COR-L47 (cell line): ENCODE measurements around the gene RFC5.
"Not testable (repeated sequence)": the region's sequence is repeated elsewhere in the genome, so short reads cannot be mapped to it uniquely, and the experiment has no call there.

Experiments used
- DNase-seq: peaks from one replicate; lab custom pipeline; 2025; lab: John Stamatoyannopoulos, UW

RFC5 gene

DNA sequence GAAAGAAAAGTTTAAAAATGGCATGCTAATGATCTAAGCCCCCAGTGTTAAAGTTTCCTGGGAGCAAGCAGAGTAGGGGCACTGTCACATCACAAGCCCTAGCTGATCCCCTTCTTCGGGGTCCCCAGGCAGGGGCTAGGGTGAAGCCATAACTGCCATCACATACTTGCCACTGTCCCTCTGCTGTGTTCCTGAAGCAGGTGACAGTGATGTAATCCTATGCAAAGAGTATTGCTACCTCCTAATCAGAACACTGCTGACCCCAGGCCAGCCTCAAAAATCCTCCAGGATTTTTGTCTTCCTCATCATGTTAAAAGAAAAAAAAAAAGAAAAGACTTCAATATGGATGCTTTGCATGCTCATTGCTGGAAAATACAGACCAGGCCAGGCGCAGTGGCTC is 1.2 kb upstream of the RFC5 start:
- DNase-seq: no peak

DNA sequence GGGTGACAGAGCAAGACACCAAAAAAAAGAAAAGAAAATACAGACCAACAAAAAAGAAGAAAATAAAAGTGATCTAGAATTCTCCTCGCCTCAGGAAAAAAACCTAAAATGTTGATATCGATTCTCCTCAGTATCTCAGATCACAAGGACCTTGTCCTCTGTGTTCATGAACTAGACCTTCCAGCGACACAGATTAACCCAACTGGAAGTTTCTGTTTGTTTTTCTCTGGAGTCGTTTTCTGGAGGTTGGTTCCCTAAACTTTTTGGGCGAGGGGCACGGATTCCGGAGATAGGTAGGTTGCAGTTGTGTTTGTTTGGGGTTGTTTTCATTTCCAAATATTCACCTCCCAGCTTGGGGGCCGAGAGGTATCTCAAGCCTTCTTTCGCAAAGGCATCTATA is 559 bp upstream of the RFC5 start:
- DNase-seq: no peak

DNA sequence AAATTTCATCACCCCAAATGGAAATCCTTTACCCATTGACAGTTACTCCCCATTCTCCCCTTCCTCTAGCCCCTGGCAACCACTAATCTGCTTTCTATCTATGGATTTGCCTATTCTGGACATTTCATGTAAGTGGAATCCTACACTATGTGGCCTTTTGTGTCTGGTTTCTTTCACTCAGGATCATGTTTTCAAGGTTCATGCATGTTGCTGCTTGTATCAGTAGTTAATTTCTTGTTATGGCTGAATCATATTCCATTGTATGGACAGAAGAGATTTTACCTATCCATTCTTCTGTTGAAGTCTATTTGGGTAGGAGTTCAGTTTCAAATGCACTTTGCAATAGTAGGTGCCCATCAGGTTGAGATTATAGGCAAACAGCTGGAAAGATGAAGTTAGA is 1.4 kb downstream of the RFC5 start:
- DNase-seq: no peak

DNA sequence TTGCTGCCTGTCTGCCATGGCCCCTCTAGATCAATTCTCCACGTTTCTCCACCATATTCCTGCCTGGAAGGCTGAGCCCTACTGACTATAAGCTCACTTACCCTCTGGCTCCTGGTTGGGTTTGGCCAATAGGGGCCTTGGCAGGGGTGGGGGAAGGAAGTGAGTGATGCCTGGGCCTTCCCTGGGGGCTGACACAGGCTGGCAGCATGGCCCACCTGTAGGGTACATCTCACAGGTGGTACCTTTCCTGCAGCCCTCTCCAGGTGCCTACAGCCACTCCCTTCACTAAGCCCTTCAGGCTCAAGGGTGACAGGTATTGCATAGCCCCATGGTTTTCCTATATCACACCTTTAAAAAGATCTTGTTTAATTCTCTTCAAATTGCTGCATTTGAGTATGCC is 3.5 kb downstream of the RFC5 start:
- DNase-seq: no peak

DNA sequence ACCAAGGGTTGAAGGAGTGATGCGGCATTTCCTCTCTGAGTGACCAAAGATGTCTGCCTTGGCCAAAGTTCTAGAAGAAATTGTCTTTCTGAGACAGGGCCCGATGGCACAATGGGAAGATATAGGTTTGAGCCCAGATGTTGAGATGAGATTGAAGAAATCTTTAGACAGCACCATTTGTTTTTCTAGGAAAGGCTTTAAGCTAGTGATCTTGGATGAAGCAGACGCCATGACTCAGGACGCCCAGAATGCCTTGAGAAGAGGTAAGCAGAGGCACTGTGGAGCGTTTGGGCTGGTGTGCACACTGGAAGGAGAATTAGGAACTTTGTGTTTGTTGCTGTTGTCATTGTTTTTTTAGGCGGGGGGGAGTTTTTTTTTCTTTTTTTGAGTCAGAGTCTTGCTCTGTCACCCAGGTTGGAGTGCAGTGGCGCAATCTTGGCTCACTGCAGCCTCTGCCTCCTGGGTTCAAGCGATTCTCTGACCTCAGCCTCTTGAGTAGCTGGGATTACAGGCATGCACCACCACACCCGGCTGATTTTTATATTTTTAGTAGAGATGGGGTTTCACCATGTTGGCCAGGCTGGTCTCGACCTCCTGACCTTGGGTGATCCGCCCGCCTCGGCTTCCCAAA is 5.7 kb downstream of the RFC5 start:
- DNase-seq: not testable (repeated sequence)

DNA sequence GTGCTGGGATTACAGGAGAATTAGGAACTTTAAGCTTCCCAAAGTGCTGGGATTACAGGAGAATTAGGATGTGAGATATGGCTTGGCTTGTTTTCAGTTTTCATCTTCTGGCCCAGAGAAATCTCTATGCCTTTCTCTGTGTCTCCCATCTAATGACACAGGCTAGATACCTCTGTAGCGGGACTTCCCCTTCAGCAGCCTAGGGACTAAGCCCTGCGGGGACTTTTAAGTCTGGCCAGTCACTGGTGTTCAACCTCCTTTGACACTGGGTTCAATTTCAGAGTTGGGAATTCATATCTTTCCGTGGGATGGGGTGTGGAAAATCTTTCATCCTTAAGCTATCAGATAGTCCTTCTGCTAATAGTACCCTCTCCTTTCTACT is 6.2 kb downstream of the RFC5 start:
- DNase-seq: no peak

DNA sequence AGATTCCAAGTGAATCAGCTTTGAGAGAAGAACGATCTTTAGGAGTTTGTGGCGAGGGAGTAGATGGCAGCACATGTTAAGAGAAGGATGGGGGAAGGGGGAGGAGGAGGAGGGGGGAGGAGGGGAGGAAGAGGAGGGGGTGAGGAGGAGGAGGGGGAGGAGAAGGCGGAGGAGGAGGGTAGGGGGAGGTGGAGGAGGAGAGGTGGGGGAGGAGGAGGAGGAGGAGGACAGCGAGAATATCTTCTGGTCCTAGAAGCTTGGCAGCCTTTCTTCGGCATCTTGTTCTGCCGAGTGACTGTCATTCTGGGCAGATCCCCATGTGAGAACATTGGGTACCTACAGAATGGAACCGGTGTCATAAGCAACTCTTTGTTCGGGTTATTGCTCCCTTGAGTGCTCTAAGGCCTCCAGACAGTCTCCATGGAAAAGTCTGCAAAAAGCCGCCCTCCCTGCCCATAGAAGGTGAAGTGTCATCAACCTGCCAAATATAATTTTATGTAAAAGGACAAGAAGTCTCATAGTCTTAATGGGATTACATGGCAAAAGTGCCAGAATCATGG is 6.9 kb downstream of the RFC5 start:
- DNase-seq: no peak

DNA sequence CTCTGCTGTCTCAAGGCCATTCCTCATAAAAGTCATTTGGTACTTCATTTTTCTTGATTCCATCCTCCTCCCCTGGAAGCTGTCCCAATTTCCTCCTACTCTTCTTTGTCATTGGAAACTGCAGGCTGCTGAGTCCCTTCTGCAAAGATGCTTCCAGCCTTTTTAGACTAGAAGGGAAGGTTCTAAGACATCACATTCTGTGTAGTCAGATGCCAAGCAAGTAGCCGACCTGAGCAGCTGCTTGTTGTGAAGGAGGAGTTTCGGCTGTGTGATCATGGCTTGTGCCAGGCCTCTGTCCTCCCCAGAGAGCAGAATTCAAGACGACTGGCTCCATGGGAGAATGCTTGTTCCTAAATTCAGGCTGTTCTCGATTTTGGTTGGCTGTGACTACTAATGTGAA is 8.7 kb downstream of the RFC5 start:
- DNase-seq: no peak

DNA sequence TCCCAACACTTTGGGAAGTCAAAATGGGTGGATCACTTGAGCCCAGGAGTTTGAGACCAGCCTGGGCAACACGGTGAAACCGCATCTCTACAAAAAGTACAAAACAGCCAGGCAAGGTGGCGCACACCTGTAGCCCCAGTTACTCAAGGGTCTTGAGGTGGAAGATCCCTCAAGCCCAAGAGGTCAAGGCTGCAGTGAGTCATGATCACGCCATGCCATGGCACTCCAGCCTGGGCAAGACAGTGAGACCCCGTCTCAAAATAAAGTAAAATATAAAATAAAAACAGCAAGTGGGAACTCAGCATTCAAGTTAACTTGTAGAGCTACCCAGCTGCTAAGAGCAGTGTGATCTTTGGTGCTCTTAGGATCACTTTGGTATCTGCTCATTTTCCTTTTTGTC is 12.7 kb downstream of the RFC5 start:
- DNase-seq: no peak

DNA sequence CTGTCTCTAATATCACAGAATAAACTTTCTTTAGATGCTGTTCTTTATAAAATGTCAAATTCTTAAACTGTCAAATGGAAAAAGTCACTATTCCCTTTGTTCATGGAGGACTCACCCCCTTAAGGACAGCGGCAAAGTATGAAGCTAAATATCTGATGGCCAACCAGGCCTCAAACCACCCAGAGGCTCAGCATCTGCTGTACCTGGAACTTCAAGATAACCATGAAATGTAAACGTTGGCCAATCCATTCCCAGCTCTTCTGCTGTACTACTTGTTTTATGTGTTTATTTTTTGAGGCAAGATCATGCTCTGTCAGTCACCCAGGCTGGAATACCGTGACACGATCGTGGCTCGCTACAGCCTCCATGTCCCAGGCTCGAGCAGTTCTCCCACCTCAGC is 15.7 kb downstream of the RFC5 start:
- DNase-seq: no peak

DNA sequence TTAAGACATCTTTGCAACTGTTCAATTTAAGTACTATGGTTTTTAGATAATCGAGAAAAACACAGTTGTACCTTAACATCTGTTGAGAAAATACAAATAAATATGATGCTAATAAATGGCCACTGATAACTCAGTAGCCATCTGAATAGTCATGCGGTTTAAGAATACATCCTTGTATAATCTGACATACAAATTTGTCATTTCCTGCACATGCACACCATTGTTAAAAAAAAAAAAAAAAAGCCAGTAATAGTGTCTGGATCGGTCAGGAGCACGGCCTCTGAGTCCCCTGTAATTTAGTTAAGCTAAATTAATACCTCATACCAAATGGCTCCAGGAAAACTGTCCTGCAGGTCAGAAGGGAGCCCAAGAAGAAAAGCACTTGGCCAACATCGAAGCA is 16.8 kb downstream of the RFC5 start:
- DNase-seq: no peak

DNA sequence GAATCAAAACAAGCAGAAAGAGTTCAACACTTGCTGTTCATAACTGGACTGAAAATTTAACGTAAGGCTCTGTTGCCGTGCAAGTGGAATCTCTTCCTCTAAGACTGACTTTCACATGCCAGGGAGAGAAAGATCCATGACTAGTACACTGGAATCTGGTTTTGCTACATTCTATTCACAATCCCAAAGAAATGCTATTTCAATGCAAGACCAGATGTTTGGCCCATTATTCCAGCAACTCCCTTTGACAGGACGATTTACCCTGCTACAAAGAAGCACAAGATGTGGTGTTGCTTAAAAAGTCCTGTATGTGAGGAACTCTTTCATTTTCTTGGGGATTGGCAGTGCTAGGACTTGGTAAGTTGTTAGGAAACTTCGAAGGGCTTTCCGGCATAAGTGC is 17.4 kb downstream of the RFC5 start:
- DNase-seq: no peak

DNA sequence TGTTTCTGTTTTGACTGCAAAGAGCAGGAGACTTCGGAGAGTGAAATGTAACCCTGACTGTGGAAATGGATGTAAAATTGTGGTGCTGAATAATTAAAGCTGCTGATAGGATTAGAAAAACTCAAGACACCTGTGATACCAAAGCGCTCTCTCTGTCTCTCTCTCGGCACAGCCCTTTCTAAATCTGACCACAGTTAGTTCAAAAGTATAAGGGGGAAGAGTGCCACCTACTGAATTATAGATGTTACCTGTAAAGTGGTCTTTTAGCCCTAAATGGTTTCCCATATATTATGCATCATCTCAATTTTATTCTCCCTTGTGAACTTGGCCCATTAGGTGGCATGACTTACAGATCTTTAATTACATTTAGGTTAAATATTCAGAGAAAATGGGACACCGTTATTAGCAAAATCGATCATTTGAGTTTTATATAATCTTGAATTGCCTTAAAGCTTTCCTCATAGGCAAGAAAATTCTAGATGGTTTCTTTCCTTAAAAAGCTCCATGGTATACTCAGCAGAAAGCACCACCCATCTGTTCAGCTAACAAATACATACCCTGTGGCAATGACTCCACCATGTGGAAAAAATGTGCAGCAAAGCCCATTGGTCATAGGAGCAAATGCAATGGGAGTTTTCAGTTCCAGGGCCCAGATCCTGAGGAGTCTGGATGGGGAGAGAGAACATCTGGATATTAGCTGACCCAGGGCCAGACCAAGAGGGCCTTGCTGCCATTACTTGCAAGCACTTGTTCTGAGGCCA is 18.1 kb downstream of the RFC5 start:
- DNase-seq: peak; percentile 26

DNA sequence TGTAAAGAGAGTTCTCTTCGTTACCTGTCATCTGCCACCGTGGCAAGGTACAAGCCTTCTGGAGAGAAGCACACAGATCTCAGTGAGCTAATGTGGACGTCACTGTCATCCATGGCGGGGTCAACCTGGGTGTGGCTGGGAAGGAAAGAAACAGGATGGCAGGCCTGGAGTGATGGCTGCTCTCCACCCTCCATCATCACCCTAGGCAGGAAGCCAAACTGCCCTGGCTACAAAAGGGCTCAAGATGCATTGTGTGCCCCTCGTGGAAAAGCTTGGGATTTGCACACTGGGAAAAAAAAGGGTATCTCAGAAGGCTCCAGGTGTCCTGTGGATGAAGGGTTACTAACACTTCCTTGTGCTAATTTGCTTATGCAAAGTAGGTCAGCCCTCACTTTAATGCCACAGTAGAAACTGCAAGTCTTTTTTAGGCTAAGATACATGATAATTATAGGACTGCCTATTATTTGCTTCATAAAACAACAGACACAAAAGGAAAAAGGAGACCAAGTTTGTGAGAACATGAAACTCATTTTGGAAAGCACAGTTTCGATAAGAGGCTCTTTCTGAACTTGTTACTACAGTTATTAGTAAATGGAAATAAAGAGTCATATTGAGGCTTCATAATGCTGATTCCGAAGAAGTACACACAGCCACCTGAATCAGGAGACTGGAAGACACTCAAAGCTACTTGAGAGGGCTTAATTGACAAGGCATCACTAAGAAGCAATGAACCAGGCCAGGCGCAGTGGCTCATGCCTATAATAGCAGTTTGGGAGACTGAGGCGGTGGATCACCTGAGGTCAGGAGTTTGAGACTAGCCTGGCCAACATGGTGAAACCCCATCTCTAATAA is 18.9 kb downstream of the RFC5 start:
- DNase-seq: no peak

DNA sequence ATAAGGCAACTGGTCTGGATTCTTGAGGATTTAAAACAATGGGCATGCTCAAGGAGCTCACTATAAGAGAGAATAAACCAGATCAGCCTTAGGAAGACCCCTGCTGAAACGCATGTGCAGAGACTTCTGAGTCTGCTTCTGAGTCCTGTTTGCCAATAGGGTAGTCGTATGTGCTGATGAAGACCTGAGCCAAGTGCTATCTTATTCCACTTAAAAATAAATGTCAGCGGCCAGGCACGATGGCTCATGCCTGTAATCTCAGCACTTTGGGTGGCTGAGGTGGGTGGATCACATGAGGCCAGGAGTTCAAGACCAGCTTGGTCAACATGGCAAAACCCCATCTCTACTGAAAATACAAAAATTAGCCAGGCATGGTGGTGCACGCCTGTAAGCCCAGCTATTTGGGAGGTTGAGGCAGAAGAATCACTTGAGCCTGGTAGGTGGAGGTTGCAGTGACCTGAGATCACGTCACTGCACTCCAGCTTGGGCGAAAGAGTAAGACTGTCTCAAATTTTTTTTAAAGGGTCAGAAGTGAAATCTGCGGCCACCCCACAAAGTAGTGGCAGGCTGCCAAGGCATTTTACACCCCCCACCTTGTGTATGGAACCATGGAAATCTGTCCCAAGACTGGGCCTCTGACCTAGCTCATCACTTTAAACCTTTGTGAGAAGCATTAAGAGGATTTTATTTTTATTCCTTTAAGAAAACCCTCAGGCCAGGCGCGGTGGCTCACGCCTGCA is 20.3 kb downstream of the RFC5 start:
- DNase-seq: no peak

DNA sequence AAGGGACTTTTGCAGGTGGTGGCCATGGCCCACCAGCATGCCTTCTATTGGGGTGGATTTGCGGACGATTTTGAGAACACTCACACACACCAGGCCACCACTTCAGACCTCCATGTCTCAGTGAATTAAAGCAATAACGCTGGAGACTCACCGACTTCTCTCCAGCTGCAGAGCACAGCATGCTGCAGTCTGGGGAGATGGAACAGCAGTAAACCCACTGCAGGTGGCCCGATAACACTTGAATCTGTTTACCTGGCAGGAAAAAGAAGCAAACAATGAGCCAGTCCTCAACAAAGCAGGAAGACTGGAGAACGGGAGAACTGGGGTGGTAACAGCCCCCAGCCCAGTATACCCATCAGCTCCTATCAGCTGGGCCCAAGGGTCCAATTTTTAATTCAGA is 21.6 kb downstream of the RFC5 start:
- no peak for DNase-seq

DNA sequence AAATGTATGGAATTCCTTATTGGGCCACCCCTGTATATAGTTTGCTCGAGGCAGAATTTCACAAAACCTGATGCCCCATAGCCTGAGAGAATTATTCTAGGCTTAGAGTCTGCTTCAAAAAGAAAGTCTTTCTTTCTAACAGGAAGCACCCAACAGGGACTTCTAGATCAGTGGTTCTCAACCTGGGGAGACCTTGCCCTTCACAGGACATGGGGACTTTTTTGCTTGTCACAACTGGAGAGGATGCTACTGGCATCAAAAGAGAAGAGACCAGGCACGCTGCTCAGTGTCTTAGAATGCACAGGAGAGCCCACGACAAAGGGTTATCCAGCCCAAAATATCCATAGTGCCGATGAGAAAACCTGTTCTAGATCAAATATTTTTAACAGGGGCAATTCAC is 25.6 kb downstream of the RFC5 start:
- DNase-seq: no peak

DNA sequence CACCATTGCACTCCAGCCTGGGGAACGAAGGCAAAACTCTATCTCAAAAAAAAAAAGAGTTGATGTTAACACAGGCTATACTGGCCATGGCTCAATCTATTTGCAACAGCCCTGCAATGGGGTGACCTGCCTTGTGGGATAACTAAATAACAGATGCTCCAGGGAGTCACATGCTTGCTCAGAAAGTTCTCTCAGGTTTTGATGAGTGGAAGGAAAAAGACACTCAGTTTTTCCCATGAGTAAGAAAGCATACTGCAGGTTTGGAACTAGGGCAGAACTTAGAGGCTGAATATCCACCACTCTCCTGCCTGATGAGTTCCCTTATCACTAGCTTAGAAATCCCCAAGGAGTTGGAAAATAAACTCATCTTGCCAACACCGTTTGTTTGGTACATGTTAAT is 27.6 kb downstream of the RFC5 start:
- no peak for DNase-seq

DNA sequence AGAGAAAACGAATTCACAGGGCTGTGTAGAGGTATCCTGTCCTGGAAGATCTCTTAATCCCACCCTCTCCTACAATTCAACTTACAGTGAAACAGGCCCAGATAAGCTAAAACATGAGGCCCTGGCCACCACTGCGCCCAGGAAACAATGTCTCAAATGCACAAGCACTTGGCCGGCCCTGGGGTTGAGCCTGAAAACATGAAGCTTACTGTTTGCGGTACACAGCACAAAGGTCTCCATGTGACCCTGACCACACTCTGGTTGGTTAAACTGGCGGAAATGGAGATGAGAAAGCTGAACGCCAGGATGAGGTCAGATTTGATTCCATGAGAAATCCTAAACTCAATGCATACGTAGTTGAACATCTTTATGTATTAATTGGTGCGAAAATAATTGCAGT is 28.1 kb downstream of the RFC5 start:
- no peak for DNase-seq

DNA sequence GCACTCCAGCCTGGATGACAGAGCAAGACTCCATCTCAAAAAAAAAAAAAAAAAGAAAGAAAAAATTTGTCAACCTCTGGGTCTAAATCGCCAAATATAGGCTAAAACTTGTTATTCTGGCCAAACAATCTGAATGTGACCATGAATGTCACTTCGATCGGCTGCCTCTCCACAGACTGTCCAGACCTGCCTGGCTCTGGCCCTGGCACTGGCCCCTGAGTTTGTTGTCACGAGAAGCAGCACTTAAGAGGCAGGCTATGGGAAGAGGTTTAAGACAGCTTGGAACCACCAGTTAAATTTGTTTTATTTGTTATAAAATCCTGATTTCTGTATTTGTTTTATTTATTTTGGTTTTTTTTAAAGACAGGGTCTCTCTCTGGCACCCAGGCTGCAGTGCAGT is 29.9 kb downstream of the RFC5 start:
- no peak for DNase-seq

DNA sequence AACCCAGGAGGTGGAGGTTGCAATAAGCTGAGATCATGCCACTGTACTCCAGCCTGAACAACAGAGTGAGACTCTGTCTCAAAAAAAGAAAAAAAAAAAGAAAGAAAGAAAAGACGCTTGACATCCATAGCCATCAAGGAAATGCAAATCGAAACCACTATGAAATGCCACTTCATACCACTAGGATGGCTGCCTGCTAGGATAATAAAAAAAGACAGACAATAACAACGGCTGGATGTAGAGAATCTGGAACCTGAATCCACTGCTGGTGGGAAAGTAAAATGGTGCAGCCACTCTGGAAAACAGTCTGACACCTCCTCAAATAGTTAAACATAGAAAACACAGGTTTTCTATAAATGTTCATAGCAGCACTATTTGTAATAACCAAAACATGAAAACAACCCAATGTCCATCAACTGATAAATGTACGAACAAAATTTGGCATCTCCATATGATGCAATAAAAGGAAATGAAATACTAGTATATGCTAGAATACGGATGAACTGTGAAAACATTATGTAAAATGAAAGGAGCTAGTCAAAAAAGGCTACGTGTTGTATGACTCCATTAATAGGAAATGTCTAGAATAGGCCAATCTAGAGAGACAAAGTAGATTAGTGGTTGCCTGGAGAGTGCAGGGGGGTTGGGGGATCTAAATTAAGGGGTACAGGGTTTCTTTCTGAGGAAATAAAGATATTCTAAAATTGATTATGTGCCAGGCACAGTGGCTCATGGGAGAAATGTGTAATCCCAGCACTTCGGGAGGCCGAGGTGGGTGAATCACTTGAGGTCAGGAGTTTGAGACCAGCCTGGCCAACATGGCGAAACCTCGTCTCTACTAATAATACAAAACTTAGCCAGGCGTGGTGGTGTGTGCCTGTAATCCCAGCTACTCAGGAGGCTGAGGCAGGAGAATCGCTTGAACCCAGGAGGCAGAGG is 34.7 kb downstream of the RFC5 start:
- no peak for DNase-seq
